Esophagus squamous epithelium (tissue), 5 donors: Measurements from ENCODE around the gene TIGD3. TPM values are rescaled to one million over a fixed set of nuclear protein-coding genes. Genes with fewer than 3 reads are reported as not detected.
"Not testable (repeated sequence)": the region's sequence is repeated elsewhere in the genome, so short reads cannot be mapped to it uniquely, and the experiment has no call there.

Experiments used
- DNase-seq: peaks from one replicate; lab custom pipeline; 2025; lab: John Stamatoyannopoulos, UW
- H3K27ac ChIP-seq, 4 donors: fragments of 200-600 bp; sonication (generic); one replicate each; pipeline ENCODE4 v1.5.1; 2016 to 2019; ENCODE audit warnings: mild to moderate bottlenecking in 1 of 4
- H3K27me3 ChIP-seq, 4 donors: fragments of 200-600 bp; sonication (generic); 1 replicate in 3 of 4; 2 replicates in 1 of 4; pipeline versions ENCODE4 v1.5.1 to v1.6.0; 2017 to 2021; ENCODE audit warnings: antibody characterized with exemption in 1 of 4
- H3K36me3 ChIP-seq, 3 donors: fragments of 200-600 bp; sonication (generic); one replicate each; pipeline ENCODE4 v1.5.1; 2016 to 2019
- H3K4me1 ChIP-seq, 3 donors: fragments of 200-600 bp; sonication (generic); one replicate each; pipeline ENCODE4 v1.5.1; 2017 to 2019
- H3K4me3 ChIP-seq, 4 donors: fragments of 200-600 bp; sonication (generic); 1 replicate in 3 of 4; 2 replicates in 1 of 4; pipeline ENCODE4 v1.5.1; 2016 to 2019; ENCODE audit warnings: mild to moderate bottlenecking in 2 of 4, moderate library complexity in 1 of 4
- H3K9me3 ChIP-seq, 3 donors: fragments of 200-600 bp; sonication (generic); one replicate each; pipeline ENCODE4 v1.5.1; 2016 to 2019
- CTCF ChIP-seq, 6 experiments: fragments of 450-650 bp in 4 of 6; fragments of 200-600 bp in 2 of 6; sonication (generic) in 2 of 6; IDR thresholded peaks; one replicate each; pipeline ENCODE4 v1.5.1; 2016 to 2019; ENCODE audit warnings: antibody characterized with exemption in 6 of 6, mild to moderate bottlenecking in 4 of 6, moderate library complexity in 4 of 6
- POLR2A ChIP-seq, 4 donors: fragments of 450-650 bp; IDR thresholded peaks; one replicate each; pipeline ENCODE4 v1.6.1; 2017; ENCODE audit warnings: antibody characterized with exemption in 4 of 4, mild to moderate bottlenecking in 4 of 4, moderate library complexity in 3 of 4
- WGBS, 2 donors: methylation state at CpG; one replicate each; pipeline ENCODE4 v1.1.5; 2018; 5-methylcytosine and 5-hydroxymethylcytosine counted together
- intact Hi-C: fragments of 100-400 bp; cut with DNase I; formaldehyde crosslinking; loops from one replicate; pipeline ENCODE4 v1.15.0; 2022
- total RNA-seq, 4 donors: library from RNA; depleted of rRNA; stranded (reverse); fragments of >200 nt; gene quantifications; one replicate each; pipeline ENCODE4 v1.1.0, GENCODE V29; 2016
- donor health status: DM: yes; HTN: yes; CAD: no.

Gene TIGD3
- total RNA-seq, 4 donors from 2014 or later = 0.13 to 1.3 (median 0.56) TPM

GRCh38 chr11:65327021-65327420 is 27.5 kb upstream of the TIGD3 start:
- intact Hi-C loops = no loop called here
- WGBS, 2 donors = 83 to 87% methylated on average over 4 to 8 of the region's 8 CpGs
- Histone ChIP-seq H3K27me3 (no peaks in the 10 kb centered on the region), H3K4me3 (no peak overlapping the region), H3K27ac (no peak overlapping the region), H3K9me3 (no peaks in the 10 kb centered on the region), H3K36me3 (peaks cover under 1 to 4% (median 2%) of the 10 kb centered on the region in 3 donors), H3K4me1 (peaks cover 2 to 19% (median 3%) of the 10 kb centered on the region in 3 donors)
- DNase-seq = no peak
- TF ChIP-seq POLR2A (IDR thresholded peaks at IDR 0.05) = no peak
- no peak for TF ChIP-seq CTCF (IDR thresholded peaks at IDR 0.05)

GRCh38 chr11:65329478-65329877 is 25.1 kb upstream of the TIGD3 start:
- WGBS, 2 donors = 33 to 39% methylated on average over 2 of the region's 2 CpGs

GRCh38 chr11:65329944-65330403 is 24.6 kb upstream of the TIGD3 start:
- DNase-seq = no peak
- intact Hi-C loops = loop anchor here (2.0 kb wide), 1 partner anchor 55 kb away; no protein-coding TSS in a partner anchor
- no peaks in the 10 kb centered on the region for H3K36me3 ChIP-seq
- H3K27me3 ChIP-seq = no peaks in the 10 kb centered on the region
- no peak for TF ChIP-seq POLR2A (IDR thresholded peaks at IDR 0.05)
- TF ChIP-seq CTCF (IDR thresholded peaks at IDR 0.05) = peak; percentile 78 to 87 (median 80)
- H3K4me1 ChIP-seq = peaks cover 7 to 27% (median 8%) of the 10 kb centered on the region in 3 donors
- H3K9me3 ChIP-seq = no peaks in the 10 kb centered on the region
- H3K27ac ChIP-seq = peak overlapping the region in 2 of 4 donors; percentile 2 to 51
- no peak overlapping the region for H3K4me3 ChIP-seq
- 7 to 8% methylated on average over 12 to 13 of the region's 13 CpGs for WGBS, 2 donors

More at GRCh38 chr11:65329478-65329877, 25.1 kb upstream of the TIGD3 start:
- peaks cover 2 to 22% (median 3%) of the 10 kb centered on the region in 3 donors for H3K4me1 ChIP-seq
- no peaks in the 10 kb centered on the region for H3K9me3 ChIP-seq
- TF ChIP-seq POLR2A (IDR thresholded peaks at IDR 0.05) (no peak), CTCF (IDR thresholded peaks at IDR 0.05) (no peak)
- H3K27ac ChIP-seq = peak overlapping the region in 2 of 4 donors; percentile 2 to 51
- intact Hi-C loops = no loop called here
- no peaks in the 10 kb centered on the region for H3K36me3 ChIP-seq
- no peaks in the 10 kb centered on the region for H3K27me3 ChIP-seq
- DNase-seq = no peak
- no peak overlapping the region for H3K4me3 ChIP-seq

GRCh38 chr11:65330544-65330943 is 24.0 kb upstream of the TIGD3 start:
- TF ChIP-seq POLR2A (IDR thresholded peaks at IDR 0.05) (no peak), CTCF (IDR thresholded peaks at IDR 0.05) (no peak)
- intact Hi-C loops = loop anchor here (2.0 kb wide), 1 partner anchor 56 kb away; no protein-coding TSS in a partner anchor

GRCh38 chr11:65332591-65332990 is 22.0 kb upstream of the TIGD3 start:
- H3K9me3 ChIP-seq, H3K27ac ChIP-seq, H3K27me3 ChIP-seq, H3K36me3 ChIP-seq, intact Hi-C loops, H3K4me3 ChIP-seq, DNase-seq: not testable (repeated sequence)
- peaks cover 16 to 49% (median 17%) of the 10 kb centered on the region in 3 donors for H3K4me1 ChIP-seq
- WGBS, 2 donors = 82 to 90% methylated on average over 9 of the region's 9 CpGs

More at GRCh38 chr11:65330544-65330943, 24.0 kb upstream of the TIGD3 start:
- H3K4me1 ChIP-seq = peaks cover 11 to 32% (median 13%) of the 10 kb centered on the region in 3 donors
- WGBS, 2 donors = 30 to 36% methylated on average over 7 of the region's 7 CpGs
- no peaks in the 10 kb centered on the region for H3K36me3 ChIP-seq
- H3K4me3 ChIP-seq = no peak overlapping the region
- no peak for DNase-seq
- no peaks in the 10 kb centered on the region for H3K9me3 ChIP-seq
- H3K27ac ChIP-seq = no peak overlapping the region
- no peaks in the 10 kb centered on the region for H3K27me3 ChIP-seq
